ENCODE data around the gene DENND4C.
"Not testable (repeated sequence)": the region's sequence is repeated elsewhere in the genome, so short reads cannot be mapped to it uniquely, and the experiment has no call there.

The DENND4C gene

GRCh38 chr9:19216466-19216865 lies 14.0 kb upstream of the DENND4C start:
- no peak for DNase-seq
- intact Hi-C loops (cut with DNase I), result no loop called here

GRCh38 chr9:19221326-19221725 lies 9.2 kb upstream of the DENND4C start:
- DNase-seq, result no peak
- intact Hi-C loops (cut with DNase I), result no loop called here

- intact Hi-C loops (cut with DNase I), result no loop called here
- no peak for DNase-seq
Measured at GRCh38 chr9:19223724-19224123, 6.8 kb upstream of the DENND4C start.

GRCh38 chr9:19224563-19224962 lies 5.9 kb upstream of the DENND4C start:
- intact Hi-C loops (cut with DNase I), result no loop called here
- no peak for DNase-seq

- DNase-seq, result peak in 11 of 42 donors; percentile 27 to 72 (median 49)
- intact Hi-C loops (cut with DNase I), result no loop called here
Measured at GRCh38 chr9:19229595-19230354, 718 bp upstream of the DENND4C start.

GRCh38 chr9:19231126-19231903 lies 822 bp downstream of the DENND4C start:
- intact Hi-C loops (cut with DNase I), result no loop called here
- peak in 20 of 42 donors; percentile 9 to 57 (median 41) for DNase-seq

DNA sequence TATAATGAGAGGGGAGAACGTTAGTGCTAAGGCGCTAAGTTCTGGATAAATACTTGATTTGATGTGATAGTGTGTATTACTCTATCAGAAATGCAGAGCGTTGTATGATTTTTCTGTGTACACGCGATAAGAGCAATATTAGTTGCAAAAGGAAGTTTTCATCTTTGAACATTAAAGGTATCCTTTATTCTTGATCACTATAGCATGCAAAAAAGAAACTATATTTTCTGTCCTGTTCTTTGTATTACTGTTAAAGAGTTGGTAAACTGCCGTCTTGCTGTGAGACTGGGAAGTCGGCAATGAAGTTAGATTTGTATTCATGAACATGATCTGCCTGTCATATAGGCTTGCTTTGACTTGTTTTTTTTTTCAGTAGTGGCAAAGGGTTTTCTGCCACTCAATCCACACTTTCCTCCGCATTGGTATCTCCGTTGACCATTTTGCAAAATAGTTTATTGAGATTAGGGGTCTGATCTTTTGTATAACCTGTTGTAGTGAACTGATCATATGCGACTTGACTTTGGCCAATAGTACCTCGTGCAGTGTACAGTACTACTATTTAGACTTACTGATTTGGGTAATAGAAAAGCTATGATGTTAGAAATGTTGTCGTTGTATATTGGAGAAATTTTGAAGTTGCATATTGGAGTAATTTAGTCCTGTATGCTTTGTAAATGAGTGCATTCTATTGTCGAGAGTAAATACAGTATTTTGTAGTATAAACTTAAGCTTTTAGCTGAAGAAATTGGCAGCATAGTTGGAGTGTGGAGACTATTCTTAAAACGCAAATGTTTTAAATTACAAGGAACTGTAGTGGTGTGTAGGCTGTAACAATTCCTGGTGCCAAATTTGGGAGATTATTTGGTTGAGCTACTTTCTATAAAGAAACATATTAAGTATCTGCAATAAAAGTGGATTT lies 1.7 kb downstream of the DENND4C start:
- DNase-seq, result no peak
- intact Hi-C loops (cut with DNase I), result no loop called here

- DNase-seq, result no peak
- intact Hi-C loops (cut with DNase I), result no loop called here
Measured at GRCh38 chr9:19232823-19233194, 2.3 kb downstream of the DENND4C start.

- peak in 2 of 42 donors; percentile 17 to 42 for DNase-seq
- intact Hi-C loops (cut with DNase I), result no loop called here
Measured at GRCh38 chr9:19233344-19233743, 2.9 kb downstream of the DENND4C start.

GRCh38 chr9:19239955-19240354 lies 9.5 kb downstream of the DENND4C start:
- DNase-seq, result no peak
- intact Hi-C loops (cut with DNase I), result no loop called here

- no peak for DNase-seq
- intact Hi-C loops (cut with DNase I), result no loop called here
Measured at GRCh38 chr9:19241728-19242127, 11.2 kb downstream of the DENND4C start.

DNA sequence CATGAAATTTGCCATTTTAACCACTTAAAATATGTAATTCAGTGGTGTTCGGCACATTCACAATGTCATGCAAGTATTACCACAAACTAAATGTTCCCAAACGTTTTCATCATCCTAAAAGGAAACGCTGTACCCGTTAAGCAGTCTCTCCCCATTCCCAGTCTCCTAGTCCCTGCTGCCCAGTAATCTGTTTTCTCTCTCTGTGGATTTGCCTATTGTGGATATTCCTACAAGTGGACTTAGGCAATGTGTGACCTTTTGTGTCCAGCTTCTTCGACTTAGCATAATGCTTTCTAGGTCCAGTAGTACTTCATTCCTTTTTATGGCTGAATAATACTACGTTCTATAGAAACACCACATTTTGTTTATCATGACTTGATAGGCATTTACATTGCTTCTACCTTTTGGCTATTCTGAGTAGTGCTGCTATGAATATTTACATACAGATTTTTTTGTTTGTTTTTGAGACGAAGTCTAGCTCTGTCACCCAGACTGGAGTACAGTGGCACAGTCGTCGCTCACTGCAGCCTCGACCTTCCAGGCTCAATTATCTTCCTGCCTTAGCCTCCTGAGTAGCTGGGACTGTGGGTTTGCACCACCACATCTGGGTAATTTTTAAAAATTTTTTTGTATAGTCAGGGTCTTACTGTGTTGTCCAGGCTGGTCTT lies 13.0 kb downstream of the DENND4C start:
- no peak for DNase-seq
- intact Hi-C loops (cut with DNase I), result no loop called here

DNA sequence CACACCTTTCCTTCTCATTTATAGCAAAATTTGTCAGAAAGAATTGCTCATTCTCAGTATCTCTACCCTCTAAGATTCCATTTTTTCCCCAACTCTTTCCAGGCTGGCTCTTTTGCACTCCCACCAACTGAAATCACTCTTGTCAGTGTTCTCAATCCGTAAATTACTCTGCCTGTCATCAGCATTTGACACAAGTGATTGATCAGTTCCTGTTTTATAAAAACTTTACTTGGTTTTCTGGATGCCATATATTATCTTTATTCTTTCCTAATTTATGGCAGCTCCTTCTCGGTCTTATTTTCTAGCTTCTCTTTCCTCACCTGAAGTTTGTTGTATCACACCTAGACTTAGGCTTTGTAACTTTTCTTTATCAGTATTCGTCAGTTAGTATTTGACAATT lies 16.4 kb downstream of the DENND4C start:
- intact Hi-C loops (cut with DNase I), result no loop called here

DNA sequence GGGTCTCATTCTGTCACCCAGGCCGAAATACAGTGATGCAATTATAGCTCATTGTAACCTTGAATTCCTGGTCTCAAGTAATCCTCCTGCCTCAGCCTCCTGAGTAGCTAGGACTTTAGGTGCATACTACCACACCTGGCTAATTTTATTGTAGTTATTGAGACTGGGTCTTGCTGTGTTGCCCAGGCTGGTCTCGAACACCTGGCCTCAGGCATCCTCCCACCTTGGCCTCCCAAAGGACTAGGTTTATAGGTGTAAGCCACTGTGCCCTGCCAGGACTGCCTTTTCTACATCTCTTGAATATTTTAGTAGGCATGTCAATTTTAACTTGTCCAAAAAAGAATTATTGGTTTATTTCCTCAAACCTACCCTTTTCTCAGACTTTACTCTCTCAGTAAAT lies 16.9 kb downstream of the DENND4C start:
- DNase-seq, result no peak
- intact Hi-C loops (cut with DNase I), result no loop called here

More for the DNA sequence above, 16.4 kb downstream of the DENND4C start:
- DNase-seq, result no peak

- DNase-seq; intact Hi-C loops (cut with DNase I): not testable (repeated sequence)
Measured at GRCh38 chr9:19250346-19250745, 19.9 kb downstream of the DENND4C start.

DNA sequence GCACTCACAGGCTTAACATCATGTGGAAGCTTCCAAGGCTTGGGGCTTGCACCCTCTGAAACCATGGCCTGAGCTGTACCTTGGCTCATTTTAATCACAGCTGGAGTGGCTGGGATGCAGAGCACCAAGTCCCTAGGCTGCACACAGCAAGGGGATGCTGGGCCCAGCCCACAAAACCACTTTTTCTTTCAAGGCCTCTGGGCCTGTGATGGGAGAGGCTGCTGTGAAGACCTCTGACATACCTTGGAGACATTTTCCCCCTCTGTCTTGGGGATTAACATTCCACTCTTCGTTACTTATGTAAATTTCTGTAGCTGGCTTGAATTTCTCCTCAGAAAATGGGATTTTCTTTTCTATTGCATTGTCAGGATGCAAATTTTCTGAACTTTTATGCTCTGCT lies 20.7 kb downstream of the DENND4C start:
- DNase-seq; intact Hi-C loops (cut with DNase I): not testable (repeated sequence)

GRCh38 chr9:19251622-19252021 lies 21.1 kb downstream of the DENND4C start:
- DNase-seq; intact Hi-C loops (cut with DNase I): not testable (repeated sequence)

DNA sequence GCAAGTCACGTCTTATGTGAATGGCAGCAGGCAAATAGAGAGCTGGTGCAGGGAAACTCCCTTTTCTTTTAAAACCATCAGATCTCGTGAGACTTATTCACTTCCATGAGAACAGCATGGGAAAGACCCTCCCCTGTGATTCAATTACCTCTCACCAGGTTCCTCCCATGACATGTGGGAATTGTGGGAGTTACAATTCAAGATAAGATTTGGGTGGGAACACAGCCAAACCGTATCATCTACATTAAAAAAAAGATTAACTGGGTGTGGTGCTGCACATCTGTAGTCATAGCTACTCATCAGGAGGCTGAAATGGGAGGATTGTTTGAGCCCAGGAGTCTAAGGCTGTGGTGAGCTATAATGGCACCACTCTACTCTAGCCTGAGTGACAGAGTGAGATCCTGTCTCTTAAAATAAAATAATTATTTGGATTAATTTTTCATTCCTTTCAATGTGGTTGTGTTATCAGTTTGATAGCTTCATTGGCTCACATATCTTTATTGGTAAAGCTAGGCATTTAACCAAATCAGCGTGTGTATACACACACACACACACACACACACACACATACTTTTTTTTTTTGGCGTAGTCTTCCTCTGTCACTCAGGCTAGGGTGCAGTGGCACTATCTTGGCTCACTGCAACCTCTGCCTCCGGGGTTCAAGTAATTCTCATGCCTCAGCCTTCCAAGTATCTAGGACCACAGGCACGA lies 21.8 kb downstream of the DENND4C start:
- intact Hi-C loops (cut with DNase I), result no loop called here
- no peak for DNase-seq

GRCh38 chr9:19252885-19253219 lies 22.4 kb downstream of the DENND4C start:
- DNase-seq, result no peak

More at GRCh38 chr9:19252885-19253219, 22.4 kb downstream of the DENND4C start:
- intact Hi-C loops (cut with DNase I), result no loop called here

Data from head of caudate nucleus (tissue), 42 donors.